GM21528 (cell line): ENCODE measurements around the gene MSL3.

ENCODE experiments used
- ATAC-seq: cut with Tn5 transposase; IDR thresholded peaks from one replicate; pipeline ENCODE4 v1.9.1; 2021; ENCODE audit warnings: mild to moderate bottlenecking, moderate library complexity; ENCODE audit not compliant: unreplicated experiment, low FRiP score

Gene MSL3

GRCh38 chrX:11813341-11813740 lies 55.3 kb downstream of the MSL3 start:
- no peak for ATAC-seq
